Measurements from ENCODE around the gene RNU6-1. TPM values are rescaled to one million over a fixed set of nuclear protein-coding genes. Genes with fewer than 3 reads are reported as not detected.

Gene RNU6-1
- total RNA-seq, 4 donors from 2014 or later = not detected

DNA sequence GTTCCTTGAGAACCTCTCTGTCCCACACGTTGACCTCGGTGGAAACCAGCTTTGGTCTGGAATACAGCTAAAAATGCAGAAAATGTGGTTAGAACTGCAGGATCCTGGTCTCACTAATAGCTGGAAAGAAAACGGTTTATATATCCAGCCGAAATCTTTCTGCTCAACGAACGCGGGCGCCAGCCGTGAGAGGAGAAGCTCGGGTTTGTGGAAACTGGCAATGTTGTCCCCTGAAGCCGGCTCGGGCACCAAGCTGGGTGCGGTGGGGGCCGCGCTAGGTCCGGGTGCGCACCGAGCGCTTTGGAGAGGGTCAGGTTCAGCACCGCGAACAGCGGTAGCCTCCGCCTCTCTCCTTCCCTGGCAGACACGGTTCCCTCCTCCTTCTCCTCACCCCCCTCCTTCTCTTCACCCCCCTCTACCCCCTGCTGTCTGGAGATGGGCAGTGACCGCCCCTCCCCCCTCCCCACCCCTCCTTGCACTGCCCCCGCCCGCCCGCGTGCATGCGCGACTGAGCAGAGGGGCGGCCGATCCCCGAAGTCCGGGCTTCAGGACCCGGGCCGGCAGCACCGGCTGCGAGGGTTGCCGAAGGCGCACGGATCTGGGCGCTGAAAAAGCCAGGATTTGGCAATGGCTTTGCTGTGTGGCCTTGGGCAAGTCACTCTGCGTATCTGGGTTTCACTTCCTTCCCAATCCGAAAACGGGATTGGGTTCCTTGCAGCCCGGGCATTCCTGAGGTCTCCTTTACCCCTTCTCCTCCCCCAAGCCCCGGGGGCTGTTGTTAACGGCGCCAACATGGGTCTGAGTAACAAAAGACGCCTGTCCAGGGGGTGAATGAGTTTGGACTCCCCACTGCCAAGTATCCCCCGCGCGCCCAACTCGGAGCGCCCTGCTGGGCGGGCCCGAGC, 14.6 kb downstream of the RNU6-1 start, which contains the start of gene SKOR1:
TSS of gene SKOR1 (plus strand) at position 534 of the 905 bp plus-strand sequence. CDS start at position 628, 94 bp downstream.
- no peak for TF ChIP-seq CTCF (IDR thresholded peaks at IDR 0.05)
- ATAC-seq (ENCODE audit: low FRiP score) (no peak), DNase-seq (ENCODE audit: low spot score) (no peak)

- ATAC-seq (ENCODE audit: low FRiP score) (no peak), DNase-seq (ENCODE audit: low spot score) (no peak)
- no peak for TF ChIP-seq CTCF (IDR thresholded peaks at IDR 0.05)
These were observed 15.5 kb downstream of the RNU6-1 start for GRCh38 chr15:67824197-67824968.

DNA sequence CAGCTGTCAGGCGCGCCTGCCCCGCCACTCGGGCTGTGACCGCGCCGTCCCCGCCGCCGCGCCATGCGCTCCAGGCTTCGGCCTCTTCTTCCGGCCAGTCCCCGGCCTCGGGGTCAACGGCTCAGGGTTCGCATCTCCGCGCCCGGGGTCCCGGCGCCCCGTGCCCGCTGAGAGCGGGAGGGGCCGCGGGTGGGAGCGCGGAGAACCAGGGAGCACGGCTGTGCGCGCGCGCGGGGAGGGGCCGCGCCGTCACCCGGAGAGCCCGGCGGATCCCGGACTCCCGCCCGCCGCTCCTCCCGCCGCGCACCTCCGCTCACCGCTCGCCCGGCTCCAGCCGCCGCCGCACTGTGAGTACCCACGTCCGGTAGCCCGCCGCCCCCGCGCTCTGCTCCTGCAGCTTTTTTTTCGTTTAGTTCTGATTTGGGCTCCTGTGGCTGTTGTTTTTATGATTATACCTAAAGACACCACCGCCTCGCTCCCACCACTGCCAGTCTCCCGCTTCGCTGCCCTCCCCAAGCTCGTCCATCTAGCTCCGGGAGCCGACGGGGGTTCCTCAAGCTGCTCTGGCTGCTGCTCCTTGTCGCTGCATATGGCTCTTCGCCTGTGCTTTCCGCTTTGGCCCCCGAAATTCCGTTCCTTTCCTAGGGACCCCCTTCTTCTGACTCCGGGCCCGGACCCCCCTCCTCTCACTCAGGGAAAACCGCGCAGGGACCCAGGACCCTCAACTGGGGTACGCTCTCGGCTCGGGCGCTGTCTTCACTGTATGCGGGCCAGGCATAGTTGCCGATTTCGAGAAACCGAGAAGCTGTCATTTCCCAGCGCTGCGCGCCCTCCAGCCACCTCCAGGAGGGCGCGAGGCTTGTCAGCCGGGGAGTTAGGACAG, 16.3 kb downstream of the RNU6-1 start:
- no peak for DNase-seq (ENCODE audit: low spot score)
- TF ChIP-seq CTCF (IDR thresholded peaks at IDR 0.05) = no peak
- ATAC-seq (ENCODE audit: low FRiP score) = no peak

GRCh38 chr15:67822537-67823313, 17.1 kb downstream of the RNU6-1 start:
- no peak for ATAC-seq (ENCODE audit: low FRiP score)
- TF ChIP-seq CTCF (IDR thresholded peaks at IDR 0.05) = no peak
- no peak for DNase-seq (ENCODE audit: low spot score)

DNA sequence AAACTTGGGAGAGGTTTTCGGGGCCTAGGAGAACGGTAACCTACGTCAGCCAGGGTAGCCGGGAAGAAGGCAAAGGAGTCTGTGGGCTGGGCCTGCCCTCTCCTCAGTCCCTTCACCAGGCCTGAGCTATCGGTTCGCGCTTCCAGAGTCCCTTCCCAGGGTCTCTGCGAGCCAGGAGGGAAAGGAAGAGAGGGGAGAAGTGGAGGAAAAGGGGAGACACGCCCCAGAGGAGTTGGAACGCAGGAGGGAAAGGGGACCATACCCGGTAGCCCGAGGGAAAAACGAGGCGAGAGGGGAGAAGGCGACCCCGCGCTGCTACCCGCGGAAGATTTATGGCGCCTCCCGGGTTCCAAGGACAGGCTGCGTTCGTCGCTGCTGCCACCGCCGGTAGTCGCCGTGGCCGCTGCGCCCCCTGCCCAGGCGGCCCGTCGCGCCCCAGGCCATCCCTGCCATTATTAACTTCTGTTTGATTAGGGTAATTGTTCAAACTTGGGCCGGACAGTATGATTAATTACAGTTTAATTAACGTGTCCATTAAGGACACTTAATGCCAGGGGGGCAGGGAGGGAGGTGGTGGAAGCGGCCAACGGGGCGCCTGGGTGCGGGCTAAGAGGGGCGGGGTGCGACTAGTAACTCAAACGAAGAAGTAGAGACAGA, 17.9 kb downstream of the RNU6-1 start:
- TF ChIP-seq CTCF (IDR thresholded peaks at IDR 0.05) = no peak
- no peak for DNase-seq (ENCODE audit: low spot score)
- ATAC-seq (ENCODE audit: low FRiP score) = no peak

All from omental fat pad (tissue), 4 donors.